HepG2 (cell line): ENCODE results near the gene C9orf85. TPM values are rescaled to one million over a fixed set of nuclear protein-coding genes. Genes with fewer than 3 reads are reported as not detected.

Experiments
- ARID4A ChIP-seq: sonication (generic); formaldehyde crosslinking; IDR thresholded peaks from 2 replicates; pipeline ENCODE4 v1.5.0; 2020; ENCODE audit warnings: mild to moderate bottlenecking, missing genetic modification reagents, borderline replicate concordance
- FOXK1 ChIP-seq: sonication (generic); formaldehyde crosslinking; IDR thresholded peaks from 2 replicates; pipeline ENCODE4 v1.4.0; 2020; ENCODE audit warnings: low read depth, missing genetic modification reagents, borderline replicate concordance
- IKZF1 ChIP-seq: fragments of 450-650 bp; IDR thresholded peaks from 2 replicates; pipeline ENCODE4 v1.7.1; 2016
- MIER2 ChIP-seq: IDR thresholded peaks from 2 replicates; pipeline ENCODE4 v1.6.1; 2016; ENCODE audit warnings: missing biosample characterization, missing genetic modification reagents
- RFXANK ChIP-seq: IDR thresholded peaks from 2 replicates; pipeline ENCODE4 v1.6.1; 2016
- ZBTB38 ChIP-seq: sonication (generic); formaldehyde crosslinking; IDR thresholded peaks from 2 replicates; pipeline ENCODE4 v1.5.1; 2020; ENCODE audit warnings: mild to moderate bottlenecking, missing genetic modification reagents
- ZNF362 ChIP-seq: sonication (generic); formaldehyde crosslinking; IDR thresholded peaks from 2 replicates; pipeline ENCODE4 v1.4.0; 2020; ENCODE audit warnings: missing genetic modification reagents, mild to moderate bottlenecking, borderline replicate concordance
- ZNF558 ChIP-seq: sonication (generic); formaldehyde crosslinking; IDR thresholded peaks from 2 replicates; pipeline ENCODE4 v1.9.0; 2022; ENCODE audit warnings: mild to moderate bottlenecking, missing genetic modification reagents, borderline replicate concordance
- ZNF570 ChIP-seq: sonication (generic); formaldehyde crosslinking; IDR thresholded peaks from 2 replicates; pipeline ENCODE4 v1.4.0; 2020; ENCODE audit warnings: mild to moderate bottlenecking, missing genetic modification reagents, borderline replicate concordance
- ZNF773 ChIP-seq: sonication (generic); formaldehyde crosslinking; IDR thresholded peaks from 2 replicates; pipeline ENCODE4 v1.4.0; 2020; ENCODE audit warnings: missing genetic modification reagents, borderline replicate concordance
- polyA plus RNA-seq, 8 experiments: library from polyadenylated mRNA; depleted of rRNA in 3 of 8; stranded (reverse) in 7 of 8; unstranded in 1 of 8; fragments of >200 nt; fragmentation: Illumina TruSeq in 4 of 8; extraction: Trizol in 4 of 8; gene quantifications; 2 replicates each; pipeline versions ENCODE4 v1.2.1 to v1.2.3, GENCODE V29; 2011 to 2016; ENCODE audit warnings: low read depth in 4 of 8, missing spikeins in 1 of 8, mixed read lengths in 1 of 8; ENCODE audit not compliant: insufficient read depth in 1 of 8
- total RNA-seq, 5 experiments: library from RNA; depleted of rRNA; stranded (reverse); fragments of >200 nt; fragmentation: Illumina TruSeq; extraction: Trizol; gene quantifications; 2 replicates each; pipeline ENCODE4 v1.2.3, GENCODE V29; 2016; ENCODE audit warnings: low read depth in 1 of 5
- TF ChIP-seq, protein P1 (sequence below): sonication (generic); formaldehyde crosslinking; IDR thresholded peaks from 2 replicates; pipeline ENCODE4 v1.8.0; 2022; ENCODE audit warnings: missing genetic modification reagents, low read depth, mild to moderate bottlenecking, borderline replicate concordance

The C9orf85 gene
- total and polyA plus RNA-seq, 2 of the 13 experiments (the other 11 are each of a cell fraction or from before 2014, with no cell fraction given), result 9.9 to 13.9 TPM

GRCh38 chr9:71910650-71911060 lies 784 bp upstream of the C9orf85 start (continued):
- TF ChIP-seq IKZF1, result no peak
- no peak for TF ChIP-seq ARID4A
- 0 out of 2 replicates have a peak, but pooled peaks have one; percentile 7 for TF ChIP-seq ZNF362 (CRISPR knock-in tag)
- no peak for TF ChIP-seq MIER2 (CRISPR knock-in tag)
- TF ChIP-seq, protein P1, sequence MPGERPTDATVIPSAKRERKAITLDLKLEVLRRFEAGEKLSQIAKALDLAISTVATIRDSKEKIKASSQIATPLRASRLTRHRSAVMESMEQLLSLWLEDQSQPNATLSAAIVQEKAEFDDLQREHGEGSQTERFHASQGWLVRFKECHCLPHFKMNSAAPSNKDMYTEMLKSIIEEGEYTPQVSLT, result no peak
- peak; percentile 83; the same call in 1 of the 2 replicates for TF ChIP-seq ZNF558 (CRISPR knock-in tag)
- TF ChIP-seq ZNF773 (CRISPR knock-in tag), result peak; percentile 56; the same call in 1 of the 2 replicates
- TF ChIP-seq FOXK1, result no peak
- TF ChIP-seq RFXANK (CRISPR knock-in tag), result no peak
- no peak for TF ChIP-seq ZBTB38 (CRISPR knock-in tag)
- TF ChIP-seq ZNF570 (CRISPR knock-in tag), result no peak; the same call in 1 of the 2 replicates
